ENCODE measurements around the gene RAD51B. TPM values are rescaled to one million over a fixed set of nuclear protein-coding genes. Genes with fewer than 3 reads are reported as not detected.

The RAD51B gene
- total and polyA plus RNA-seq, 2 donors (not counting 1 experiment from before 2014, with no cell fraction given), result 4.6 to 16.3 TPM

DNA sequence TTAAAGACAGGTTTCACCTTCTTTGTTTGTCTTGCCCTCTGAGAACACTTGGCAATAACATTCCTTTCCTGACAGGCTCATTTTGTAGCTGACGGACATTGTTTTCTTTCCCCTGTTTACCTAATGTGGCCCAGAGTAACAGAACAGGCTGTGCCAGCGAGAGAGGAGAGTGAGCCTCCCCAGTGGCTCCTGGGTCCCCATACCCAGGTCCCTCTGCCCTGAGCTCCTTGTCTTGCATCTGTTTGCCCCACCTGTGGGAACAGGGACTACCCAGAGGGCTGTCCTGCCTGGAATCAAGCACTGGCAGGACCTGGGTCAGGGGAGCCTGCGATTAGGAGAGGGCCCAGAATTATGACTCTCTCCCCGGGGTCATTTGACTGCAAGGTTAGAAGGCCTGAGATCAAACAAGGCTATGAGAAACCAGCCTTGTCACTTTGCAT is 750.4 kb downstream of the RAD51B start:
- Histone ChIP-seq H3K36me3 (ENCODE audit: control insufficient read depth, insufficient read depth, low read length) (no peaks in the 10 kb centered on the region), H3K9ac (ENCODE audit: insufficient read depth, low read length) (no peak overlapping the region), H2AFZ (ENCODE audit: low read length) (no peak overlapping the region), H3K4me1 (ENCODE audit: control insufficient read depth, extremely low read depth, insufficient read depth, low read length) (no peaks in the 10 kb centered on the region), H3K27me3 (ENCODE audit: control insufficient read depth, insufficient read depth, low read length) (no peaks in the 10 kb centered on the region), H3K79me2 (ENCODE audit: control insufficient read depth, insufficient read depth, low read length) (no peaks in the 10 kb centered on the region), H4K20me1 (ENCODE audit: control insufficient read depth, extremely low read depth, insufficient read depth, low read length) (no peaks in the 10 kb centered on the region), H3K9me3 (ENCODE audit: control insufficient read depth, insufficient read depth, low read depth, low read length) (no peaks in the 10 kb centered on the region), H3K27ac (ENCODE audit: insufficient read depth, low read length) (no peak overlapping the region), H3K4me3 (replicated peaks in 1 of 4; ENCODE audit: control extremely low read depth in 1 of 4, insufficient read depth in 1 of 4, low read depth in 3 of 4, low read length in 4 of 4) (no peak overlapping the region), H3K4me2 (ENCODE audit: extremely low read depth, insufficient read depth, low read length) (no peak overlapping the region)
- DNase-seq (ENCODE audit: low read depth in 2 of 2), result no peak
- TF ChIP-seq, protein P1, sequence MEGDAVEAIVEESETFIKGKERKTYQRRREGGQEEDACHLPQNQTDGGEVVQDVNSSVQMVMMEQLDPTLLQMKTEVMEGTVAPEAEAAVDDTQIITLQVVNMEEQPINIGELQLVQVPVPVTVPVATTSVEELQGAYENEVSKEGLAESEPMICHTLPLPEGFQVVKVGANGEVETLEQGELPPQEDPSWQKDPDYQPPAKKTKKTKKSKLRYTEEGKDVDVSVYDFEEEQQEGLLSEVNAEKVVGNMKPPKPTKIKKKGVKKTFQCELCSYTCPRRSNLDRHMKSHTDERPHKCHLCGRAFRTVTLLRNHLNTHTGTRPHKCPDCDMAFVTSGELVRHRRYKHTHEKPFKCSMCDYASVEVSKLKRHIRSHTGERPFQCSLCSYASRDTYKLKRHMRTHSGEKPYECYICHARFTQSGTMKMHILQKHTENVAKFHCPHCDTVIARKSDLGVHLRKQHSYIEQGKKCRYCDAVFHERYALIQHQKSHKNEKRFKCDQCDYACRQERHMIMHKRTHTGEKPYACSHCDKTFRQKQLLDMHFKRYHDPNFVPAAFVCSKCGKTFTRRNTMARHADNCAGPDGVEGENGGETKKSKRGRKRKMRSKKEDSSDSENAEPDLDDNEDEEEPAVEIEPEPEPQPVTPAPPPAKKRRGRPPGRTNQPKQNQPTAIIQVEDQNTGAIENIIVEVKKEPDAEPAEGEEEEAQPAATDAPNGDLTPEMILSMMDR (conservative IDR thresholded peaks at IDR 0.05 in 1 of 2, IDR thresholded peaks at IDR 0.05 in 1 of 2; ENCODE audit: low read depth in 1 of 2, low read length in 2 of 2), result no peak
- TF ChIP-seq EZH2 (IDR thresholded peaks at IDR 0.05; ENCODE audit: low read length, missing control alignments), result no peak

DNA sequence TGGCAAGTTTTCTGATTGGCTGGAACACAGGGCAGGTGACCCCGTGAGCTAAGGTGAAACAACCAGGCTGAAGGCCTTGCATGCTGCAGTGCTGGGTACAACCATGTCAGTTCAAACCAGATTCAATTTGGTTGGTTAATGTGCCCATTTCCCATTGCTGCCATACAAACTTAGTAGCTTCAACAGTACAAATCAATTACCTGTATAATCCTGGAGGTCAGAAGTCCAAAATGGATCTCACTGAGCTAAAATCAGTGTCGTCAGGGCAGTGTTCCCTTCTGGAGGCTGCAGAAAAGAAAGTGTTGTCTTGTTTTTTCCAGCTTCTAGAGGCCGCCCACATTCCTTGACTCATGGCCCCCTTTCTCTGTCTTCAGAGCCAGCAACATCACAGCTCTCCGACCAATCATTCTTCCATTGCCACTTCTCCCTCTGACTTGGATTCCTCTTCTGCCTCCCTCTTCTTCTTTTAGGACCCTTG is 751.6 kb downstream of the RAD51B start:
- H2AFZ ChIP-seq (ENCODE audit: low read length), result no peak overlapping the region
- no peaks in the 10 kb centered on the region for H4K20me1 ChIP-seq (ENCODE audit: control insufficient read depth, extremely low read depth, insufficient read depth, low read length)
- no peak for DNase-seq (ENCODE audit: low read depth in 2 of 2)
- no peak overlapping the region for H3K27ac ChIP-seq (ENCODE audit: insufficient read depth, low read length)
- H3K4me2 ChIP-seq (ENCODE audit: extremely low read depth, insufficient read depth, low read length), result no peak overlapping the region
- no peak for TF ChIP-seq EZH2 (IDR thresholded peaks at IDR 0.05; ENCODE audit: low read length, missing control alignments)
- TF ChIP-seq, protein P1 (conservative IDR thresholded peaks at IDR 0.05 in 1 of 2, IDR thresholded peaks at IDR 0.05 in 1 of 2; ENCODE audit: low read depth in 1 of 2, low read length in 2 of 2), result no peak
- no peaks in the 10 kb centered on the region for H3K79me2 ChIP-seq (ENCODE audit: control insufficient read depth, insufficient read depth, low read length)
- H3K4me3 ChIP-seq (replicated peaks in 1 of 4; ENCODE audit: control extremely low read depth in 1 of 4, insufficient read depth in 1 of 4, low read depth in 3 of 4, low read length in 4 of 4), result no peak overlapping the region
- H3K4me1 ChIP-seq (ENCODE audit: control insufficient read depth, extremely low read depth, insufficient read depth, low read length), result peaks cover 8% of the 10 kb centered on the region
- no peaks in the 10 kb centered on the region for H3K27me3 ChIP-seq (ENCODE audit: control insufficient read depth, insufficient read depth, low read length)
- H3K9ac ChIP-seq (ENCODE audit: insufficient read depth, low read length), result no peak overlapping the region
- H3K9me3 ChIP-seq (ENCODE audit: control insufficient read depth, insufficient read depth, low read depth, low read length), result no peaks in the 10 kb centered on the region
- H3K36me3 ChIP-seq (ENCODE audit: control insufficient read depth, insufficient read depth, low read length), result no peaks in the 10 kb centered on the region

DNA sequence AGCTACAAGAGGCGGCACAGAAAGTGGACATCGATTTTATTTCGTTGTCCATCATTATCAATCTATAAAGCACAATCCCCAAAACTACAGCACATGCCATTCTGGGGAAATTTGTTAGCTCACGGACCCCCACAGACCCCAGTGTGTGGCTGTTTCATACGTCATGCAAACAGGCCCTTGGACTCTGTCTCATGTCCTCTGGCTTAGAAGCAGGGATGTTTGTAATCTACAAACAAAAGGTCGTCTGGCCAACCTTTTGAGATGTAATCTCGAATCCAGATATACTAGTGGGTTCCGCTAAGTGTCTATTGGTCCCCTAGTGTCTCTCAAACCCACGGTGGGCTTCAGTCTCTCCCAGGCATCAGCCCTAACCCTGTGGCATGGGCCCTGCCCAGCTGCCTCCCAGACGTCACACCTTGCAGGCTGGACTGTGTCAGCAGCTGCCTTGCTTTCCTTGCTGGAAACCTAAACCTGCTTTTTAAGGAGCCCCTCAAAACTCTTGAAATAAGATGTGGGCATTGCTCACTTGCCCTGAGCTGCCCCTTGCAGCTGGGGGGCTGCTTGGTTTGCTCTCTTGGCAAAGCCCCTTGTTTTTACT is 752.4 kb downstream of the RAD51B start:
- H3K27me3 ChIP-seq (ENCODE audit: control insufficient read depth, insufficient read depth, low read length), result no peaks in the 10 kb centered on the region
- no peaks in the 10 kb centered on the region for H4K20me1 ChIP-seq (ENCODE audit: control insufficient read depth, extremely low read depth, insufficient read depth, low read length)
- no peaks in the 10 kb centered on the region for H3K9me3 ChIP-seq (ENCODE audit: control insufficient read depth, insufficient read depth, low read depth, low read length)
- H3K27ac ChIP-seq (ENCODE audit: insufficient read depth, low read length), result no peak overlapping the region
- no peak overlapping the region for H3K9ac ChIP-seq (ENCODE audit: insufficient read depth, low read length)
- H3K36me3 ChIP-seq (ENCODE audit: control insufficient read depth, insufficient read depth, low read length), result no peaks in the 10 kb centered on the region
- no peak overlapping the region for H3K4me3 ChIP-seq (replicated peaks in 1 of 4; ENCODE audit: control extremely low read depth in 1 of 4, insufficient read depth in 1 of 4, low read depth in 3 of 4, low read length in 4 of 4)
- TF ChIP-seq, protein P1 (conservative IDR thresholded peaks at IDR 0.05 in 1 of 2, IDR thresholded peaks at IDR 0.05 in 1 of 2; ENCODE audit: low read depth in 1 of 2, low read length in 2 of 2), result no peak
- no peak for TF ChIP-seq EZH2 (IDR thresholded peaks at IDR 0.05; ENCODE audit: low read length, missing control alignments)
- no peak overlapping the region for H2AFZ ChIP-seq (ENCODE audit: low read length)
- H3K4me2 ChIP-seq (ENCODE audit: extremely low read depth, insufficient read depth, low read length), result no peak overlapping the region
- H3K4me1 ChIP-seq (ENCODE audit: control insufficient read depth, extremely low read depth, insufficient read depth, low read length), result peaks cover 17% of the 10 kb centered on the region
- H3K79me2 ChIP-seq (ENCODE audit: control insufficient read depth, insufficient read depth, low read length), result no peaks in the 10 kb centered on the region
- no peak for DNase-seq (ENCODE audit: low read depth in 2 of 2)
